Peyer's patch (tissue), 4 donors: ENCODE data around the gene VWF.

Experiments used
- POLR2A ChIP-seq, 2 donors: fragments of 450-650 bp; IDR thresholded peaks; one replicate each; pipeline ENCODE4 v1.5.1; 2017; ENCODE audit warnings: antibody characterized with exemption in 2 of 2, mild to moderate bottlenecking in 2 of 2, moderate library complexity in 2 of 2
- TF ChIP-seq, protein P1 (sequence below), 6 experiments: fragments of 450-650 bp in 4 of 6; fragments of 200-600 bp in 2 of 6; sonication (generic) in 1 of 6; IDR thresholded peaks; one replicate each; pipeline ENCODE4 v1.5.1; 2017 to 2019; ENCODE audit warnings: antibody characterized with exemption in 6 of 6, mild to moderate bottlenecking in 3 of 6, moderate library complexity in 1 of 6

DNA sequence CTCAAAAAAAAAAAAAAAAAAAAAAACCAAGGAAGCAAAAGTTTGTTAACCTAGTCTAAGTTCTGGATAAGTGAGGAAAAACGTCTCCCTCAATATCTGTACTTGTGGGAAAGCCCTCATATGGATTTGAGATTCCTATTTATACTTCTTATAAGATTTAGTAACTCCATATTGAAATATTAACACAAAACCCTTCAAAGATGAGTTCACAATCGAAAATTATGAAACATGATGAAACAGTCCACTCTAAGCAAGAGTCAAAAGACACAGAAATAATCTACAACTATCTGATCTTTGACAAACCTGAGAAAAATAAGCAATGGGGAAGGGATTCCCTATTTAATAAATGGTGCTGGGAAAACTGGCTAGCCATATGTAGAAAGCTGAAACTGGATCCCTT lies 25.2 kb downstream of the VWF start:
- TF ChIP-seq, protein P1, sequence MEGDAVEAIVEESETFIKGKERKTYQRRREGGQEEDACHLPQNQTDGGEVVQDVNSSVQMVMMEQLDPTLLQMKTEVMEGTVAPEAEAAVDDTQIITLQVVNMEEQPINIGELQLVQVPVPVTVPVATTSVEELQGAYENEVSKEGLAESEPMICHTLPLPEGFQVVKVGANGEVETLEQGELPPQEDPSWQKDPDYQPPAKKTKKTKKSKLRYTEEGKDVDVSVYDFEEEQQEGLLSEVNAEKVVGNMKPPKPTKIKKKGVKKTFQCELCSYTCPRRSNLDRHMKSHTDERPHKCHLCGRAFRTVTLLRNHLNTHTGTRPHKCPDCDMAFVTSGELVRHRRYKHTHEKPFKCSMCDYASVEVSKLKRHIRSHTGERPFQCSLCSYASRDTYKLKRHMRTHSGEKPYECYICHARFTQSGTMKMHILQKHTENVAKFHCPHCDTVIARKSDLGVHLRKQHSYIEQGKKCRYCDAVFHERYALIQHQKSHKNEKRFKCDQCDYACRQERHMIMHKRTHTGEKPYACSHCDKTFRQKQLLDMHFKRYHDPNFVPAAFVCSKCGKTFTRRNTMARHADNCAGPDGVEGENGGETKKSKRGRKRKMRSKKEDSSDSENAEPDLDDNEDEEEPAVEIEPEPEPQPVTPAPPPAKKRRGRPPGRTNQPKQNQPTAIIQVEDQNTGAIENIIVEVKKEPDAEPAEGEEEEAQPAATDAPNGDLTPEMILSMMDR (IDR thresholded peaks at IDR 0.05) = no peak
- no peak for TF ChIP-seq POLR2A (IDR thresholded peaks at IDR 0.05)
